Tibial nerve (tissue), 4 donors: ENCODE results near the gene NCF4.

Source experiments
- CTCF ChIP-seq, 5 experiments: fragments of 200-600 bp in 3 of 5; fragments of 450-650 bp in 2 of 5; sonication (generic) in 3 of 5; IDR thresholded peaks; one replicate each; pipeline ENCODE4 v1.5.1; 2016 to 2019; ENCODE audit warnings: antibody characterized with exemption in 5 of 5, mild to moderate bottlenecking in 3 of 5, moderate library complexity in 2 of 5
- EP300 ChIP-seq, 2 donors: sonication (generic); formaldehyde crosslinking; IDR thresholded peaks; one replicate each; pipeline ENCODE4 v1.6.1; 2017; ENCODE audit warnings: antibody characterized with exemption in 2 of 2, mild to moderate bottlenecking in 1 of 2
- POLR2A ChIP-seq, 2 donors: fragments of 450-650 bp; IDR thresholded peaks; one replicate each; pipeline ENCODE4 v1.6.1; 2017; ENCODE audit warnings: antibody characterized with exemption in 2 of 2, mild to moderate bottlenecking in 2 of 2, moderate library complexity in 2 of 2

- TF ChIP-seq CTCF (IDR thresholded peaks at IDR 0.05) (no peak), EP300 (IDR thresholded peaks at IDR 0.05) (no peak), POLR2A (IDR thresholded peaks at IDR 0.05) (no peak)
Measured at GRCh38 chr22:36901411-36902142, 40.8 kb downstream of the NCF4 start.
